Hepatocyte (in vitro differentiated cells): ENCODE results near the gene CARD11. TPM values are rescaled to one million over a fixed set of nuclear protein-coding genes. Genes with fewer than 3 reads are reported as not detected.

Experiments
- DNase-seq: peaks from one replicate; pipeline ENCODE4 v3.0.0-alpha.2; 2016; ENCODE audit warnings: low spot score
- H2AFZ ChIP-seq: fragments of 200-600 bp; sonication (generic); 2 replicates; pipeline ENCODE4 v1.6.0; 2016; ENCODE audit warnings: antibody characterized with exemption, mild to moderate bottlenecking
- H3K27ac ChIP-seq: fragments of 200-600 bp; sonication (generic); 2 replicates; pipeline ENCODE4 v1.5.1; 2016; ENCODE audit warnings: mild to moderate bottlenecking
- H3K27me3 ChIP-seq: fragments of 200-600 bp; sonication (generic); 2 replicates; pipeline ENCODE4 v1.6.1; 2016
- H3K36me3 ChIP-seq: fragments of 200-600 bp; sonication (generic); replicated peaks from 2 replicates; pipeline ENCODE4 v1.5.1; 2016; ENCODE audit warnings: low read depth; ENCODE audit not compliant: insufficient read depth
- H3K4me1 ChIP-seq: fragments of 200-600 bp; sonication (generic); 2 replicates; pipeline ENCODE4 v1.5.1; 2016; ENCODE audit warnings: mild to moderate bottlenecking, moderate library complexity; ENCODE audit not compliant: insufficient read depth
- H3K4me2 ChIP-seq: fragments of 200-600 bp; sonication (generic); 2 replicates; pipeline ENCODE4 v1.6.0; 2016
- H3K4me3 ChIP-seq: fragments of 200-600 bp; sonication (generic); 2 replicates; pipeline ENCODE4 v1.5.1; 2016; ENCODE audit warnings: mild to moderate bottlenecking
- H3K79me2 ChIP-seq: fragments of 200-600 bp; sonication (generic); 2 replicates; pipeline ENCODE4 v1.6.0; 2017; ENCODE audit warnings: mild to moderate bottlenecking
- H3K9me2 ChIP-seq: fragments of 200-600 bp; sonication (generic); replicated peaks from 2 replicates; pipeline ENCODE4 v1.6.0; 2017; ENCODE audit warnings: mild to moderate bottlenecking; ENCODE audit not compliant: insufficient read depth
- H3K9me3 ChIP-seq: fragments of 200-600 bp; sonication (generic); 2 replicates; pipeline ENCODE4 v1.5.1; 2016; ENCODE audit warnings: low read depth, mild to moderate bottlenecking
- H4K20me1 ChIP-seq: fragments of 200-600 bp; sonication (generic); 2 replicates; pipeline ENCODE4 v1.6.0; 2016; ENCODE audit warnings: mild to moderate bottlenecking; ENCODE audit not compliant: insufficient read depth, poor library complexity, severe bottlenecking
- CTCF ChIP-seq: fragments of 200-600 bp; sonication (generic); IDR thresholded peaks from 2 replicates; pipeline ENCODE4 v1.5.1; 2016; ENCODE audit warnings: antibody characterized with exemption, mild to moderate bottlenecking; ENCODE audit not compliant: poor library complexity
- EZH2 ChIP-seq: fragments of 200-600 bp; sonication (generic); IDR thresholded peaks from 2 replicates; pipeline ENCODE4 v1.6.1; 2016; ENCODE audit warnings: antibody characterized with exemption, mild to moderate bottlenecking, borderline replicate concordance
- EZH2phosphoT487 ChIP-seq: fragments of 200-600 bp; sonication (generic); IDR thresholded peaks from one replicate; pipeline ENCODE4 v1.6.1; 2018; ENCODE audit warnings: antibody characterized with exemption, mild to moderate bottlenecking, low read depth, moderate library complexity; ENCODE audit not compliant: unreplicated experiment, severe bottlenecking
- WGBS: methylation state at CpG from one replicate; pipeline ENCODE4 v1.1.6; 2016; ENCODE audit warnings: low lambda C conversion rate; ENCODE audit errors: missing lambda C conversion rate; 5-methylcytosine and 5-hydroxymethylcytosine counted together
- polyA plus RNA-seq: library from polyadenylated mRNA; unstranded; fragments of >200 nt; fragmentation: Nextera tagmentation; extraction: Ambion mirVana; gene quantifications from 2 replicates; pipeline ENCODE4 v1.2.1, GENCODE V29; 2016
- total RNA-seq: library from RNA; depleted of rRNA; stranded (reverse); fragments of >200 nt; gene quantifications from 2 replicates; pipeline ENCODE4 v1.2.3, GENCODE V29; 2014

Gene CARD11
- total and polyA plus RNA-seq, 2 experiments from 2014 or later: 9.6 to 10.9 TPM

GRCh38 chr7:2968616-2969397 lies 74.9 kb downstream of the CARD11 start:
- Histone ChIP-seq H3K4me3 (no peak overlapping the region), H2AFZ (no peak overlapping the region), H3K27ac (no peak overlapping the region), H4K20me1 (no peaks in the 10 kb centered on the region), H3K9me2 (no peaks in the 10 kb centered on the region), H3K36me3 (no peaks in the 10 kb centered on the region), H3K9me3 (no peaks in the 10 kb centered on the region), H3K79me2 (no peaks in the 10 kb centered on the region), H3K27me3 (no peaks in the 10 kb centered on the region), H3K4me1 (no peaks in the 10 kb centered on the region), H3K4me2 (no peak overlapping the region)
- DNase-seq: no peak
- 93% methylated on average over 13 of the region's 13 CpGs for WGBS
- TF ChIP-seq CTCF (no peak), EZH2phosphoT487 (no peak), EZH2 (no peak)

- TF ChIP-seq CTCF (no peak), EZH2 (no peak), EZH2phosphoT487 (no peak)
- Histone ChIP-seq H2AFZ (no peak overlapping the region), H3K9me2 (no peaks in the 10 kb centered on the region), H4K20me1 (no peaks in the 10 kb centered on the region), H3K79me2 (no peaks in the 10 kb centered on the region), H3K9me3 (no peaks in the 10 kb centered on the region), H3K36me3 (no peaks in the 10 kb centered on the region), H3K27ac (no peak overlapping the region), H3K27me3 (no peaks in the 10 kb centered on the region), H3K4me1 (no peaks in the 10 kb centered on the region), H3K4me3 (no peak overlapping the region), H3K4me2 (no peak overlapping the region)
- WGBS: 91% methylated on average over 8 of the region's 8 CpGs
- no peak for DNase-seq
These were observed 75.5 kb downstream of the CARD11 start for GRCh38 chr7:2968176-2968575.

- no peak for DNase-seq
- Histone ChIP-seq H4K20me1 (no peaks in the 10 kb centered on the region), H3K4me3 (no peak overlapping the region), H3K79me2 (no peaks in the 10 kb centered on the region), H3K9me3 (no peaks in the 10 kb centered on the region), H3K4me1 (no peaks in the 10 kb centered on the region), H3K36me3 (no peaks in the 10 kb centered on the region), H3K27ac (no peak overlapping the region), H3K4me2 (no peak overlapping the region), H2AFZ (no peak overlapping the region), H3K27me3 (no peaks in the 10 kb centered on the region), H3K9me2 (no peaks in the 10 kb centered on the region)
- 96% methylated on average over 7 of the region's 7 CpGs for WGBS
- no peak for TF ChIP-seq EZH2phosphoT487
- TF ChIP-seq EZH2: no peak
- no peak for TF ChIP-seq CTCF
These were observed 76.0 kb downstream of the CARD11 start for GRCh38 chr7:2967705-2968104.

GRCh38 chr7:2967253-2967652 lies 76.4 kb downstream of the CARD11 start:
- 84% methylated on average over 7 of the region's 7 CpGs for WGBS
- no peak overlapping the region for H3K4me2 ChIP-seq
- no peaks in the 10 kb centered on the region for H4K20me1 ChIP-seq
- no peaks in the 10 kb centered on the region for H3K36me3 ChIP-seq
- no peaks in the 10 kb centered on the region for H3K9me2 ChIP-seq
- H2AFZ ChIP-seq: no peak overlapping the region
- DNase-seq: no peak
- no peak overlapping the region for H3K27ac ChIP-seq
- H3K27me3 ChIP-seq: no peaks in the 10 kb centered on the region
- no peak for TF ChIP-seq EZH2phosphoT487
- TF ChIP-seq EZH2: no peak
- no peak for TF ChIP-seq CTCF
- no peaks in the 10 kb centered on the region for H3K9me3 ChIP-seq
- H3K4me3 ChIP-seq: no peak overlapping the region
- no peaks in the 10 kb centered on the region for H3K4me1 ChIP-seq
- no peaks in the 10 kb centered on the region for H3K79me2 ChIP-seq
